IMR-90 (cell line): ENCODE results near the gene ROMO1. TPM values are rescaled to one million over a fixed set of nuclear protein-coding genes. Genes with fewer than 3 reads are reported as not detected.

ENCODE experiments used
- ATAC-seq: fragments of 200-7000 bp; cut with Tn5 transposase; 2 replicates; pipeline ENCODE4 v1.9.1; 2020; ENCODE audit warnings: low read depth, mild to moderate bottlenecking, moderate library complexity
- BruUV-seq: library from RNA; stranded (reverse); fragments of 400-500 nt; replicated peaks from 2 replicates; lab custom pipeline; 2021; lab: Mats Ljungman, UMichigan
- CTCF ChIA-PET: fragments of 300-600 bp; formaldehyde crosslinking; extraction: SDS; loops from one replicate; lab custom pipeline; 2021; ENCODE audit warnings: antibody characterized with exemption; lab: Yijun Ruan, JAX
- POLR2A ChIA-PET: fragments of 300-600 bp; sonication (Branson Sonifier 250); formaldehyde crosslinking; loops from one replicate; lab custom pipeline; 2022; ENCODE audit warnings: antibody characterized with exemption; ENCODE audit not compliant: unreplicated experiment; lab: Charles Lee
- DNase-seq: peaks from one replicate; pipeline ENCODE4 v3.0.0; 2013
- H2AFZ ChIP-seq: replicated peaks from 2 replicates; pipeline ENCODE3; 2013; ENCODE audit warnings: low read length, mild to moderate bottlenecking; ENCODE audit not compliant: poor library complexity
- H2AK5ac ChIP-seq: 2 replicates; pipeline ENCODE4 v1.6.1; 2013; ENCODE audit warnings: low read depth, low read length, inconsistent platforms
- H2AK9ac ChIP-seq: replicated peaks from 2 replicates; pipeline ENCODE3; 2013; ENCODE audit warnings: mild to moderate bottlenecking, low read depth, low read length, moderate library complexity; ENCODE audit not compliant: poor library complexity
- H2BK120ac ChIP-seq: 2 replicates; pipeline ENCODE4 v1.6.1; 2013; ENCODE audit warnings: low read depth, low read length, inconsistent platforms
- H2BK15ac ChIP-seq: 3 replicates; pipeline ENCODE4 v1.6.1; 2013; ENCODE audit warnings: low read depth, low read length, inconsistent platforms
- H2BK20ac ChIP-seq: 2 replicates; pipeline ENCODE4 v1.6.1; 2013; ENCODE audit warnings: low read depth, mild to moderate bottlenecking, inconsistent platforms, low read length, moderate library complexity
- H2BK5ac ChIP-seq: 2 replicates; pipeline ENCODE4 v1.6.1; 2013; ENCODE audit warnings: mild to moderate bottlenecking, low read depth, low read length, inconsistent platforms; ENCODE audit not compliant: poor library complexity, severe bottlenecking
- H3K14ac ChIP-seq: replicated peaks from 2 replicates; pipeline ENCODE4 v1.6.1; 2013; ENCODE audit warnings: low read depth, low read length, inconsistent platforms
- H3K18ac ChIP-seq: 2 replicates; pipeline ENCODE4 v1.6.1; 2013; ENCODE audit warnings: low read depth, low read length, control low read depth
- H3K23ac ChIP-seq: 2 replicates; pipeline ENCODE4 v1.6.1; 2013; ENCODE audit warnings: low read depth, low read length, inconsistent platforms
- H3K27ac ChIP-seq: 2 replicates; pipeline ENCODE4 v1.5.1; 2013; ENCODE audit warnings: mild to moderate bottlenecking, control low read depth, low read length; ENCODE audit not compliant: insufficient read depth
- H3K27me3 ChIP-seq: 2 replicates; pipeline ENCODE4 v1.6.1; 2013; ENCODE audit warnings: low read length; ENCODE audit not compliant: control insufficient read depth, insufficient read depth
- H3K36me3 ChIP-seq: 2 replicates; pipeline ENCODE4 v1.6.1; 2013; ENCODE audit warnings: low read length, mixed read lengths; ENCODE audit not compliant: control insufficient read depth, insufficient read depth
- H3K4ac ChIP-seq: 2 replicates; pipeline ENCODE4 v1.6.1; 2013; ENCODE audit warnings: low read depth, low read length, inconsistent platforms
- H3K4me1 ChIP-seq: 2 replicates; pipeline ENCODE4 v1.6.1; 2013; ENCODE audit warnings: low read length, mixed read lengths; ENCODE audit not compliant: control insufficient read depth, insufficient read depth
- H3K4me2 ChIP-seq: 2 replicates; pipeline ENCODE4 v1.6.1; 2013; ENCODE audit warnings: low read depth, mild to moderate bottlenecking, control low read depth, low read length, moderate library complexity
- H3K4me3 ChIP-seq: 2 replicates; pipeline ENCODE4 v1.5.1; 2013; ENCODE audit warnings: low read depth, mild to moderate bottlenecking, control low read depth, low read length, moderate library complexity; ENCODE audit not compliant: insufficient read depth
- H3K56ac ChIP-seq: 2 replicates; pipeline ENCODE4 v1.6.1; 2013; ENCODE audit warnings: low read length, inconsistent platforms; ENCODE audit not compliant: insufficient read depth; ENCODE audit errors: extremely low read depth
- H3K79me1 ChIP-seq, 2 experiments: 2 replicates each; pipeline ENCODE4 v1.6.1; 2013; ENCODE audit warnings: low read length in 2 of 2, inconsistent platforms in 1 of 2, low read depth in 1 of 2
- H3K9ac ChIP-seq: 2 replicates; pipeline ENCODE4 v1.6.1; 2013; ENCODE audit warnings: low read depth, low read length, control low read depth
- H3K9me1 ChIP-seq: 2 replicates; pipeline ENCODE4 v1.6.1; 2013; ENCODE audit warnings: low read length, inconsistent platforms; ENCODE audit not compliant: insufficient read depth
- H3K9me3 ChIP-seq: 2 replicates; pipeline ENCODE4 v1.6.1; 2013; ENCODE audit warnings: low read length; ENCODE audit not compliant: control insufficient read depth, insufficient read depth
- H4K20me1 ChIP-seq: 2 replicates; pipeline ENCODE4 v1.6.1; 2013; ENCODE audit warnings: low read length, inconsistent platforms; ENCODE audit not compliant: insufficient read depth
- H4K5ac ChIP-seq: 2 replicates; pipeline ENCODE4 v1.6.1; 2013; ENCODE audit warnings: mild to moderate bottlenecking, low read depth, low read length, control low read depth
- H4K8ac ChIP-seq, 2 experiments: 2 replicates each; pipeline ENCODE4 v1.6.1; 2013; ENCODE audit warnings: low read depth in 2 of 2, low read length in 2 of 2, control low read depth in 1 of 2, inconsistent platforms in 1 of 2
- H4K91ac ChIP-seq: 2 replicates; pipeline ENCODE4 v1.6.1; 2013; ENCODE audit warnings: low read depth, low read length, inconsistent platforms; ENCODE audit not compliant: insufficient read depth
- CEBPB ChIP-seq: IDR thresholded peaks from 2 replicates; pipeline ENCODE4 v1.6.1; 2012; ENCODE audit warnings: low read depth, low read length, improper control_type of control experiment
- WGBS, 2 experiments: methylation state at CpG; one replicate each; pipeline versions ENCODE4 v1.1.5 to v1.1.7; 2013; ENCODE audit warnings: missing lambda C conversion rate in 2 of 2; ENCODE audit not compliant: insufficient read length in 1 of 2; ENCODE audit errors: extremely low coverage in 2 of 2; 5-methylcytosine and 5-hydroxymethylcytosine counted together
- dilution Hi-C: fragments of 300-500 bp; cut with HindIII; formaldehyde crosslinking; loops from one replicate; pipeline ENCODE4 v1.14.3; 2018; ENCODE audit warnings: low sequenced_read_pairs; ENCODE audit not compliant: unreplicated experiment
- in situ Hi-C: fragments of 300-500 bp; cut with MboI; formaldehyde crosslinking; loops from 3 replicates; pipeline ENCODE4 v1.14.3; 2019; ENCODE audit warnings: low sequenced_read_pairs, inconsistent platforms, mixed read lengths
- intact Hi-C: fragments of 100-400 bp; cut with micrococcal nuclease; formaldehyde crosslinking; loops from 2 replicates; pipeline ENCODE4 v1.10.0; 2022
- polyA plus RNA-seq, 3 experiments: library from polyadenylated mRNA; depleted of rRNA; stranded (reverse); fragments of >200 nt; gene quantifications; 2 replicates each; pipeline ENCODE4 v1.2.3, GENCODE V29; 2012; ENCODE audit warnings: low replicate concordance in 1 of 3
- total RNA-seq: library from RNA; depleted of rRNA; stranded (reverse); fragments of >200 nt; gene quantifications from 2 replicates; pipeline ENCODE4 v1.2.3, GENCODE V29; 2012

ROMO1 gene
- total and polyA plus RNA-seq, 2 of the 4 experiments (the other 2 are of a cell fraction): 223 to 555 TPM

DNA sequence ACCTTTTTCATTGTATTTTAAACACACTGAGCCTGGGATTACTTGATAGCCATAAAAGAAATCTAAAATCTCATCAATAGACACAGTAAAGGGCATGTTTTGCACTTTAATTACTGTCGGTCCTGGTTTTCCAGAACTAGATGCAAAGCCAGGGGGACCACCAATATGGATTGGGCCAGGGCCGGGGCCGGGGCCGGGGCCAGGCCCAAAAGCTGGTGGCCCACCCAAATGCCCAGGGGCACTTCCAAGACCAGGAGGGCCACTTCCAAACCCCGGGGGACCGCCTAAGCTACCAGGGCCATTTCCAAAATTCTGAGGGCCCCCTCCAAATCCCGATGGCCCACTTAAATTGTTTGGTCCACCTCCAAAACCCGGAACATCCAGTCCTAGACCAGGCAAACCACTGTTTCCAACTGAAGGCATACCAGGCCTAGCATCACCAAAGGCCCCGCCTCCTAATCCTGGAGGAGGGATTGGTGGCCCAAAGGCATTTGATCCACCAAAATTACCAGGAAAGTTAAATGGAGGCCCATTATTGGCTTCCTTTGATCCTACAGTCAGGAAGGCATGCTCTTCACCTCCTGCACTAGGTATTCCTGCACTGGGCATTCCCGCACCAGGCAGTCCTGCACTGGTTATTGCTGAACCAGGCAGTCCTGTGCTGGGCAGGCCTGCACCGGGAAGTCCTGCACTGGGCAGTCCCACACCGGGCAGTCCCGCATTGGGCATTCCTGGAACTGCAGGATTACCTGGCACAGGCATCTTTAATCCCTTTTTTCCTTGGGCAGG is 46.4 kb upstream of the ROMO1 start:
- H2AK5ac ChIP-seq: no peak overlapping the region
- H4K91ac ChIP-seq: no peak overlapping the region
- intact Hi-C loops (loop anchor here (1.0 kb wide), 1 partner anchor 15 kb away; no protein-coding TSS in a partner anchor), in situ Hi-C loops (no loop called here), dilution Hi-C loops (no loop called here)
- ChIA-PET POLR2A (no interaction called here), CTCF (no interaction called here)
- H2AK9ac ChIP-seq: no peak overlapping the region
- H3K18ac ChIP-seq: no peak overlapping the region
- no peak overlapping the region for H3K4ac ChIP-seq
- no peak overlapping the region for H4K8ac ChIP-seq
- peaks cover 25 to 78% of the 10 kb centered on the region in 2 experiments for H3K79me1 ChIP-seq
- BruUV-seq: no TSS peak
- no peaks in the 10 kb centered on the region for H3K27me3 ChIP-seq
- WGBS, 2 experiments: 100% methylated on average over 1 of the region's 13 CpGs; no CpG with 5 or more reads in 1 of the 2 experiments
- no peak for ATAC-seq
- H2BK20ac ChIP-seq: no peak overlapping the region
- no peak overlapping the region for H2AFZ ChIP-seq
- H3K9ac ChIP-seq: no peak overlapping the region
- no peak overlapping the region for H2BK15ac ChIP-seq
- TF ChIP-seq CEBPB: no peak
- no peak overlapping the region for H3K14ac ChIP-seq
- H3K56ac ChIP-seq: no peak overlapping the region
- H3K9me3 ChIP-seq: no peaks in the 10 kb centered on the region
- no peak overlapping the region for H2BK120ac ChIP-seq
- no peak overlapping the region for H2BK5ac ChIP-seq
- H3K4me3 ChIP-seq: no peak overlapping the region
- no peak overlapping the region for H3K4me2 ChIP-seq
- no peak for DNase-seq
- H4K5ac ChIP-seq: no peak overlapping the region
- peaks cover 9% of the 10 kb centered on the region for H3K4me1 ChIP-seq
- peaks cover 91% of the 10 kb centered on the region for H4K20me1 ChIP-seq
- H3K9me1 ChIP-seq: peaks cover 16% of the 10 kb centered on the region
- H3K27ac ChIP-seq: no peak overlapping the region
- H3K23ac ChIP-seq: no peak overlapping the region
- peaks cover 23% of the 10 kb centered on the region for H3K36me3 ChIP-seq
